GM19372 (cell line): ENCODE data around the gene PDK1.
"Not testable (repeated sequence)": the region's sequence is repeated elsewhere in the genome, so short reads cannot be mapped to it uniquely, and the experiment has no call there.

Source experiments
- ATAC-seq: cut with Tn5 transposase; IDR thresholded peaks from one replicate; pipeline ENCODE4 v1.9.1; 2021; ENCODE audit warnings: mild to moderate bottlenecking, low read depth, moderate library complexity; ENCODE audit not compliant: unreplicated experiment

Gene PDK1

GRCh38 chr2:172591386-172591785 is 35.5 kb downstream of the PDK1 start:
- ATAC-seq: not testable (repeated sequence)

GRCh38 chr2:172592190-172592589 is 36.3 kb downstream of the PDK1 start:
- ATAC-seq: not testable (repeated sequence)

- ATAC-seq: no peak
These were observed 40.9 kb downstream of the PDK1 start for GRCh38 chr2:172596776-172597175.

GRCh38 chr2:172597176-172597842 is 41.4 kb downstream of the PDK1 start:
- ATAC-seq: no peak

GRCh38 chr2:172599947-172600346 is 44.1 kb downstream of the PDK1 start:
- ATAC-seq: no peak

- ATAC-seq: no peak
These were observed 44.7 kb downstream of the PDK1 start for GRCh38 chr2:172600557-172601008.

- no peak for ATAC-seq
These were observed 50.4 kb downstream of the PDK1 start for GRCh38 chr2:172606285-172606684.

- no peak for ATAC-seq
These were observed 51.6 kb downstream of the PDK1 start for GRCh38 chr2:172607379-172607928.

- ATAC-seq: no peak
These were observed 53.6 kb downstream of the PDK1 start for GRCh38 chr2:172609488-172609887.

- no peak for ATAC-seq
These were observed 56.2 kb downstream of the PDK1 start for GRCh38 chr2:172612051-172612450.

- ATAC-seq: no peak
These were observed 57.1 kb downstream of the PDK1 start for GRCh38 chr2:172613040-172613439.

GRCh38 chr2:172613615-172614231 is 57.8 kb downstream of the PDK1 start:
- no peak for ATAC-seq

GRCh38 chr2:172614932-172615331 is 59.0 kb downstream of the PDK1 start:
- ATAC-seq: no peak

GRCh38 chr2:172615727-172616261 is 59.9 kb downstream of the PDK1 start:
- ATAC-seq: no peak

- ATAC-seq: no peak
These were observed 61.2 kb downstream of the PDK1 start for GRCh38 chr2:172617115-172617514.

- ATAC-seq: no peak
These were observed 67.5 kb downstream of the PDK1 start for GRCh38 chr2:172623249-172623965.

- ATAC-seq: no peak
These were observed 69.1 kb downstream of the PDK1 start for GRCh38 chr2:172624996-172625395.

- no peak for ATAC-seq
These were observed 71.3 kb downstream of the PDK1 start for GRCh38 chr2:172627181-172627580.

- no peak for ATAC-seq
These were observed 72.2 kb downstream of the PDK1 start for GRCh38 chr2:172628085-172628484.

GRCh38 chr2:172629586-172629985 is 73.7 kb downstream of the PDK1 start:
- no peak for ATAC-seq

GRCh38 chr2:172630181-172630580 is 74.3 kb downstream of the PDK1 start:
- ATAC-seq: no peak
